CD4-positive, alpha-beta T cell (primary cell): ENCODE data around the gene CDSN. TPM values are rescaled to one million over a fixed set of nuclear protein-coding genes. Genes with fewer than 3 reads are reported as not detected.

Experiments used
- ATAC-seq: fragments of 200-7000 bp; cut with Tn5 transposase; one replicate; pipeline ENCODE4 v1.10.0; 2022; ENCODE audit warnings: mild to moderate bottlenecking; ENCODE audit not compliant: poor library complexity
- CTCF ChIA-PET: fragments of 350-600 bp; sonication (Branson Sonifier 250); formaldehyde crosslinking; loops from one replicate; lab custom pipeline; 2021; ENCODE audit warnings: antibody characterized with exemption, inconsistent platforms; lab: Charles Lee
- POLR2A ChIA-PET: fragments of 350-600 bp; sonication (Branson Sonifier 250); formaldehyde crosslinking; loops from one replicate; lab custom pipeline; 2021; ENCODE audit warnings: antibody characterized with exemption, inconsistent platforms; lab: Charles Lee
- DNase-seq, 14 experiments: peaks; one replicate each; pipeline ENCODE4 v3.0.0-alpha.2; 2013 to 2020; ENCODE audit warnings: mixed read lengths in 2 of 14
- H3K27ac ChIP-seq, 2 donors: one replicate each; pipeline versions ENCODE4 v1.5.1 to v1.7.0; 2013; ENCODE audit warnings: low read length in 2 of 2, low read depth in 1 of 2, mild to moderate bottlenecking in 1 of 2
- H3K27me3 ChIP-seq, 2 experiments: 1 replicate in 1 of 2; 2 replicates in 1 of 2; pipeline versions ENCODE4 v1.6.1 to v1.7.0; 2013; ENCODE audit warnings: low read length in 2 of 2, control low read depth in 1 of 2, mild to moderate bottlenecking in 1 of 2, moderate library complexity in 1 of 2; ENCODE audit not compliant: insufficient read depth in 2 of 2, control insufficient read depth in 1 of 2
- H3K36me3 ChIP-seq: one replicate; pipeline ENCODE4 v1.6.1; 2013; ENCODE audit warnings: low read length, control low read depth; ENCODE audit not compliant: insufficient read depth
- H3K4me1 ChIP-seq: one replicate; pipeline ENCODE4 v1.6.1; 2013; ENCODE audit warnings: low read length, control low read depth; ENCODE audit not compliant: insufficient read depth
- H3K4me3 ChIP-seq: one replicate; pipeline ENCODE4 v1.5.1; 2013; ENCODE audit warnings: mild to moderate bottlenecking, low read length, moderate library complexity
- H3K9me3 ChIP-seq, 2 experiments: 1 replicate in 1 of 2; 2 replicates in 1 of 2; pipeline versions ENCODE4 v1.6.1 to v1.7.0; 2013; ENCODE audit warnings: low read length in 2 of 2, mild to moderate bottlenecking in 2 of 2, control low read depth in 1 of 2, moderate library complexity in 1 of 2; ENCODE audit not compliant: control insufficient read depth in 1 of 2, insufficient read depth in 1 of 2
- H3K27ac Mint-ChIP-seq: one replicate; pipeline ENCODE4 v1.8.0; 2020; ENCODE audit warnings: mixed read lengths
- H3K27me3 Mint-ChIP-seq: one replicate; pipeline ENCODE4 v1.8.0; 2021; ENCODE audit warnings: mixed read lengths
- H3K36me3 Mint-ChIP-seq: one replicate; pipeline ENCODE4 v1.8.0; 2021; ENCODE audit warnings: low read depth, mixed read lengths
- H3K4me1 Mint-ChIP-seq: one replicate; pipeline ENCODE4 v1.8.0; 2021; ENCODE audit warnings: low read depth, mixed read lengths
- H3K4me3 Mint-ChIP-seq: one replicate; pipeline ENCODE4 v1.8.0; 2020; ENCODE audit warnings: mild to moderate bottlenecking, mixed read lengths
- H3K9me3 Mint-ChIP-seq: one replicate; pipeline ENCODE4 v1.8.0; 2020; ENCODE audit warnings: mixed read lengths
- intact Hi-C, 2 experiments: fragments of 100-400 bp; cut with DNase I in 1 of 2; cut with micrococcal nuclease in 1 of 2; formaldehyde crosslinking; loops; one replicate each; pipeline versions ENCODE4 v1.15.1 to v1.9.0; 2023 to 2025; cut with DNase I, micrococcal nuclease
- total RNA-seq, 174 experiments: library from RNA in 2 of 174; stranded (reverse) in 2 of 174; gene quantifications; one replicate each; pipeline ENCODE4 v1.2.3 and lab custom pipeline; 2021 to 2026
- TF ChIP-seq, protein P1 (sequence below): fragments of 200-600 bp; IDR thresholded peaks from one replicate; pipeline ENCODE4 v1.8.0; 2022; ENCODE audit warnings: antibody characterized with exemption, mild to moderate bottlenecking

CDSN gene
- total RNA-seq, 2 experiments from 2014 or later = not detected

DNA sequence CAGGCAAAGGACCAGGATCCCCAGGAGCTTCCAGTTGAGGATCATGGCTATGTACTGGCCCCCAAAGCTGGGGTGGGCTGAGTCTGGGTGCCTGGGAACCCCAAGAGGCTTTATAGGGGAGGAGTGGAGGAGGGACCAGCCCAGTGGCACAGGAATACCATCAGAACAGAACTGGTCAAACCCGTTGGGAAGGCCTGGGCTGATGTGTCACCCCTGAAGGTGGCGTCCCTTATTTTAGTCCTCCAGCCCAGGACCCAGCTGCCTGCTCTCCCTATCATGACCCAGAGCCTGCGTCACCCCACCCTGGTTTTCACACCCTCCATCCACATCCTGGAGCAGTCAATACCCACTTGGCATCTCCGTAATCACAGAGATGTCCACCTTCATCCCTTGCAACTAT lies 18.7 kb upstream of the CDSN start, which contains the start of gene PSORS1C2:
Gene PSORS1C2 (minus strand): TSS at position 85 of the 400 bp plus-strand sequence. CDS start 40 bp downstream, at position 45.
- Mint-ChIP-seq H3K36me3 (peaks cover 7% of the 10 kb centered on the region), H3K4me1 (peaks cover 6% of the 10 kb centered on the region), H3K9me3 (no peaks in the 10 kb centered on the region), H3K27me3 (no peaks in the 10 kb centered on the region), H3K4me3 (no peak within 1 kb of the TSS), H3K27ac (no peak within 1 kb of the TSS)
- TF ChIP-seq, protein P1, sequence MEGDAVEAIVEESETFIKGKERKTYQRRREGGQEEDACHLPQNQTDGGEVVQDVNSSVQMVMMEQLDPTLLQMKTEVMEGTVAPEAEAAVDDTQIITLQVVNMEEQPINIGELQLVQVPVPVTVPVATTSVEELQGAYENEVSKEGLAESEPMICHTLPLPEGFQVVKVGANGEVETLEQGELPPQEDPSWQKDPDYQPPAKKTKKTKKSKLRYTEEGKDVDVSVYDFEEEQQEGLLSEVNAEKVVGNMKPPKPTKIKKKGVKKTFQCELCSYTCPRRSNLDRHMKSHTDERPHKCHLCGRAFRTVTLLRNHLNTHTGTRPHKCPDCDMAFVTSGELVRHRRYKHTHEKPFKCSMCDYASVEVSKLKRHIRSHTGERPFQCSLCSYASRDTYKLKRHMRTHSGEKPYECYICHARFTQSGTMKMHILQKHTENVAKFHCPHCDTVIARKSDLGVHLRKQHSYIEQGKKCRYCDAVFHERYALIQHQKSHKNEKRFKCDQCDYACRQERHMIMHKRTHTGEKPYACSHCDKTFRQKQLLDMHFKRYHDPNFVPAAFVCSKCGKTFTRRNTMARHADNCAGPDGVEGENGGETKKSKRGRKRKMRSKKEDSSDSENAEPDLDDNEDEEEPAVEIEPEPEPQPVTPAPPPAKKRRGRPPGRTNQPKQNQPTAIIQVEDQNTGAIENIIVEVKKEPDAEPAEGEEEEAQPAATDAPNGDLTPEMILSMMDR = no peak
- intact Hi-C loops = no loop called here
- peaks cover 9% of the 10 kb centered on the region for H3K4me1 ChIP-seq
- ChIA-PET CTCF (interaction anchor here (2.6 to 3.4 kb wide), 2 partner anchors 53 to 228 kb away, joined by 12 to 19 read pairs; no protein-coding TSS in a partner anchor), POLR2A (interaction anchor here (1.0 to 1.6 kb wide), 3 partner anchors 54 to 228 kb away, joined by 4 to 6 read pairs (median 5); no protein-coding TSS in a partner anchor)
- no peak within 1 kb of the TSS for H3K4me3 ChIP-seq
- DNase-seq (no peak), ATAC-seq (no peak)
- no peaks in the 10 kb centered on the region for H3K9me3 ChIP-seq
- H3K27ac ChIP-seq = no peak within 1 kb of the TSS
- H3K36me3 ChIP-seq = peaks cover 1% of the 10 kb centered on the region
- no peaks in the 10 kb centered on the region for H3K27me3 ChIP-seq

DNA sequence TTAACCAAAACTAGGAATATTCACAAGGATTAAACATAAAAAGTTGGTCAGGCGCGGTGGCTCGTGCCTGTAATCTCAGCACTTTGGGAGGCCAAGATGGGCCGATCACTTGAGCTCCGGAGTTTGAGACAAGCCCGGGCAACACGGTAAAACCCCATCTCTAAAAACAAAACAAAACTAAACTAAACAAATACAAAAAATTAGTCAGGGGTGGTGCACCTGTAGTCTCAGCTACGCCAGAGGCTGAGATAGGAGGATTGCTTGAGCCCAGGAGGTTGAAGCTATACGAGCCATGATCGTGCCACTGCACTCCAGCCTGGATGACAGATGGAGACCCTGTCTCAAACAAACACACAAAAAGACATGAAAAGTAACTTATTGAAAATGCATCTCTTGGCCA lies 15.5 kb upstream of the CDSN start:
- H3K27ac Mint-ChIP-seq = no peak overlapping the region
- no peaks in the 10 kb centered on the region for H3K36me3 Mint-ChIP-seq
- H3K36me3 ChIP-seq = no peaks in the 10 kb centered on the region
- H3K27me3 ChIP-seq = no peaks in the 10 kb centered on the region
- TF ChIP-seq, protein P1 = no peak
- H3K4me1 ChIP-seq = peaks cover 9% of the 10 kb centered on the region
- intact Hi-C loops = loop anchor here in 1 of 2 experiments (2.0 kb wide), 1 partner anchor 253 kb away; no protein-coding TSS in a partner anchor
- H3K27ac ChIP-seq = no peak overlapping the region
- no peak overlapping the region for H3K4me3 Mint-ChIP-seq
- no peaks in the 10 kb centered on the region for H3K9me3 Mint-ChIP-seq
- no peak for ATAC-seq
- ChIA-PET POLR2A (no interaction called here), CTCF (no interaction called here)
- no peak overlapping the region for H3K4me3 ChIP-seq
- H3K4me1 Mint-ChIP-seq = peaks cover 6% of the 10 kb centered on the region
- no peaks in the 10 kb centered on the region for H3K27me3 Mint-ChIP-seq
- H3K9me3 ChIP-seq = no peaks in the 10 kb centered on the region
- DNase-seq = no peak

DNA sequence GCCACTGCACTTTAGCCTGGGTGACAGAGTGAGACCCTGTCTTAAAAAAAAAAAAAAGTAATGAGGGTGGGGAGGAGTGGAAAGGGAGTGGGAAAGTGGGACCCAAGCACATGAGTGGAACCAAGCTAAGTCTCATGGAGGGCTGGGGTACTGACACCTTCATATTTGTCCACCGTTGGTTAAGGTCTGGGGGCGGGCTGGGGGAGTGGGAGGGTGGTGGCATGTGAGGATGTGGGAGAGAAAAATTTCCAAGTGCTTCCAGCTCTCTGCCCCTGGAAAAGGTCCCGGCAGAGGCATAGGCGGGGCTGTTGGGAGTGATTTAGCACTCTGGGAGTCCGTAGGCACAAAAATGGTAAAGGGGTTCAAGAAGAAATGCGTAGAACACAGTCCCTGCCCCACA lies 12.6 kb upstream of the CDSN start:
- H3K4me1 Mint-ChIP-seq = peaks cover 11% of the 10 kb centered on the region
- no peaks in the 10 kb centered on the region for H3K27me3 ChIP-seq
- POLR2A ChIA-PET = interaction anchor here (1.0 kb wide), 1 partner anchor 60 kb away, joined by 3 read pairs; no protein-coding TSS in a partner anchor
- H3K36me3 Mint-ChIP-seq = no peaks in the 10 kb centered on the region
- TF ChIP-seq, protein P1 = no peak
- H3K4me3 Mint-ChIP-seq = no peak overlapping the region
- H3K27me3 Mint-ChIP-seq = peaks cover 6% of the 10 kb centered on the region
- no peaks in the 10 kb centered on the region for H3K9me3 ChIP-seq
- ATAC-seq (no peak), DNase-seq (no peak)
- CTCF ChIA-PET = interaction anchor here (0.8 kb wide), 1 partner anchor 234 kb away, joined by 3 read pairs; no protein-coding TSS in a partner anchor
- peaks cover 12% of the 10 kb centered on the region for H3K4me1 ChIP-seq
- H3K36me3 ChIP-seq = no peaks in the 10 kb centered on the region
- intact Hi-C loops = no loop called here
- no peaks in the 10 kb centered on the region for H3K9me3 Mint-ChIP-seq
- H3K4me3 ChIP-seq = no peak overlapping the region
- no peak overlapping the region for H3K27ac ChIP-seq
- no peak overlapping the region for H3K27ac Mint-ChIP-seq
